K562 (cell line): Measurements from ENCODE around the gene SLC22A3. TPM values are rescaled to one million over a fixed set of nuclear protein-coding genes. Genes with fewer than 3 reads are reported as not detected.

Experiments used
- ATAC-seq: fragments of 200-7000 bp; cut with Tn5 transposase; 3 replicates; pipeline ENCODE4 v1.9.1; 2020; ENCODE audit warnings: moderate library complexity
- BruUV-seq: library from RNA; stranded (reverse); fragments of 400-500 nt; replicated peaks from 2 replicates; lab custom pipeline; 2021; lab: Mats Ljungman, UMichigan
- CTCF ChIA-PET: fragments of 300-600 bp; formaldehyde crosslinking; extraction: SDS; loops from one replicate; lab custom pipeline; 2021; ENCODE audit warnings: low intra/inter-chr PET ratio; lab: Yijun Ruan, JAX
- POLR2A ChIA-PET: fragments of 300-600, 350-650 bp; sonication (Branson Sonifier 250); formaldehyde crosslinking; extraction: SDS; loops from one replicate; lab custom pipeline; 2021; ENCODE audit warnings: antibody characterized with exemption, inconsistent platforms; lab: Yijun Ruan, JAX
- DNase-seq, 4 experiments: peaks; one replicate each; pipeline versions ENCODE4 v3.0.0 to v3.0.0-alpha.2; 2011 to 2018; ENCODE audit warnings: low spot score in 3 of 4, mixed read lengths in 3 of 4; ENCODE audit errors: extremely low read depth in 1 of 4
- FAIRE-seq: peaks from 2 replicates; lab custom pipeline; 2011; peaks lifted over from hg19 to GRCh38; lab: Jason Lieb, UNC
- H2AFZ ChIP-seq: 2 replicates; pipeline ENCODE4 v1.6.0; 2011; ENCODE audit warnings: low read depth, low read length, control low read depth, inconsistent platforms
- H3K27ac ChIP-seq: fragments of 200-600 bp; 3 replicates; pipeline ENCODE4 v1.8.0; 2011; ENCODE audit warnings: low read depth, mild to moderate bottlenecking, control low read depth, inconsistent platforms, low read length, moderate library complexity, mixed read lengths; ENCODE audit errors: extremely low read depth
- H3K27me3 ChIP-seq, 2 experiments: fragments of 300-600 bp in 1 of 2; 2 replicates in 1 of 2; 3 replicates in 1 of 2; pipeline versions ENCODE4 v1.6.0 to v1.8.0; 2011; ENCODE audit warnings: inconsistent platforms in 2 of 2, low read length in 2 of 2, mild to moderate bottlenecking in 1 of 2, mixed read lengths in 1 of 2, moderate library complexity in 1 of 2; ENCODE audit not compliant: control insufficient read depth in 2 of 2, insufficient read depth in 2 of 2
- H3K36me3 ChIP-seq: fragments of 300-600 bp; 3 replicates; pipeline ENCODE4 v1.8.0; 2011; ENCODE audit warnings: mild to moderate bottlenecking, low read length, inconsistent platforms; ENCODE audit not compliant: control insufficient read depth, insufficient read depth
- H3K4me1 ChIP-seq, 2 experiments: fragments of 200-600 bp in 1 of 2; replicated peaks in 1 of 2; 2 replicates in 1 of 2; 3 replicates in 1 of 2; pipeline versions ENCODE4 v1.5.1 to v1.8.0; 2011; ENCODE audit warnings: inconsistent platforms in 2 of 2, low read length in 2 of 2, mild to moderate bottlenecking in 1 of 2, mixed read lengths in 1 of 2, moderate library complexity in 1 of 2; ENCODE audit not compliant: control insufficient read depth in 2 of 2, insufficient read depth in 2 of 2
- H3K4me2 ChIP-seq: 2 replicates; pipeline ENCODE4 v1.6.1; 2011; ENCODE audit warnings: low read length, control low read depth, inconsistent platforms, mixed read lengths; ENCODE audit not compliant: insufficient read depth
- H3K4me3 ChIP-seq: fragments of 200-600 bp; sonication (generic), shearing (Covaris generic); 2 replicates; pipeline ENCODE4 v1.5.1; 2016; ENCODE audit warnings: control low read depth, inconsistent platforms
- H3K79me2 ChIP-seq: fragments of 200-600 bp; 3 replicates; pipeline ENCODE4 v1.8.0; 2011; ENCODE audit warnings: low read length, inconsistent platforms; ENCODE audit not compliant: control insufficient read depth, insufficient read depth
- H3K9ac ChIP-seq, 2 experiments: 2 replicates each; pipeline versions ENCODE4 v1.6.0 to v1.6.1; 2011; ENCODE audit warnings: low read depth in 2 of 2, low read length in 2 of 2, control low read depth in 1 of 2, inconsistent platforms in 1 of 2, mild to moderate bottlenecking in 1 of 2, mixed read lengths in 1 of 2; ENCODE audit not compliant: insufficient read depth in 1 of 2
- H3K9me1 ChIP-seq: one replicate; pipeline ENCODE4 v1.6.0; 2011; ENCODE audit warnings: inconsistent platforms, mild to moderate bottlenecking, low read length, moderate library complexity; ENCODE audit not compliant: control insufficient read depth, insufficient read depth
- H3K9me3 ChIP-seq: replicated peaks from 2 replicates; pipeline ENCODE4 v1.5.1; 2011; ENCODE audit warnings: low read depth, low read length, inconsistent platforms; ENCODE audit not compliant: control insufficient read depth, insufficient read depth
- H4K20me1 ChIP-seq: replicated peaks from 2 replicates; pipeline ENCODE4 v1.6.1; 2011; ENCODE audit warnings: low read length, inconsistent platforms, mixed read lengths; ENCODE audit not compliant: control insufficient read depth, insufficient read depth
- CCNT2 ChIP-seq: IDR thresholded peaks from 2 replicates; pipeline ENCODE4 v1.6.1; 2011; ENCODE audit warnings: borderline replicate concordance, low read depth, mild to moderate bottlenecking, moderate library complexity, mixed read lengths, low read length; ENCODE audit not compliant: insufficient read length; ENCODE audit errors: extremely low read depth
- CHAMP1 ChIP-seq: fragments of 450-650 bp; IDR thresholded peaks from 2 replicates; pipeline ENCODE4 v1.6.1; 2016; ENCODE audit warnings: mild to moderate bottlenecking
- CLOCK ChIP-seq: fragments of 250-450 bp; sonication (Bioruptor Pico); IDR thresholded peaks from 2 replicates; pipeline ENCODE4 v1.4.0; 2020; ENCODE audit warnings: mild to moderate bottlenecking, moderate library complexity, borderline replicate concordance
- STAT5A ChIP-seq: IDR thresholded peaks from 2 replicates; pipeline ENCODE4 v1.6.1; 2012; ENCODE audit warnings: low read length, inconsistent platforms, borderline replicate concordance
- WGBS: fragments of 100-300 bp; shearing (Covaris generic); methylation state at CpG from one replicate; pipeline ENCODE4 v1.1.6; 2016; ENCODE audit warnings: low coverage, mixed read lengths; ENCODE audit not compliant: insufficient coverage; ENCODE audit errors: missing lambda C conversion rate; 5-methylcytosine and 5-hydroxymethylcytosine counted together
- in situ Hi-C: fragments of 300-500 bp; cut with MboI; formaldehyde crosslinking; loops from 4 replicates; pipeline ENCODE4 v1.15.0; 2018; ENCODE audit warnings: inconsistent platforms, mixed read lengths
- intact Hi-C: fragments of 100-400 bp; cut with micrococcal nuclease; formaldehyde crosslinking; loops from 2 replicates; pipeline ENCODE4 v1.14.2; 2022
- polyA plus RNA-seq, 8 experiments: library from polyadenylated mRNA; depleted of rRNA in 4 of 8; stranded (reverse) in 5 of 8; unstranded in 3 of 8; fragments of >200 nt; fragmentation: Nextera tagmentation in 2 of 8; fragmentation: Illumina TruSeq in 1 of 8; extraction: Ambion mirVana in 2 of 8; extraction: Trizol in 1 of 8; gene quantifications; 2 replicates each; pipeline versions ENCODE4 v1.2.1 to v1.2.3, GENCODE V29; 2011 to 2014; ENCODE audit warnings: inconsistent platforms in 1 of 8, missing spikeins in 1 of 8
- total RNA-seq, 7 experiments: library from RNA; depleted of rRNA in 6 of 7; stranded (reverse); fragments of >200 nt in 6 of 7; fragmentation: Illumina TruSeq in 2 of 7; extraction: Trizol in 2 of 7; gene quantifications; 2 replicates each; pipeline versions ENCODE4 v1.2.1 to v1.2.3, GENCODE V29; 2011 to 2021; ENCODE audit warnings: low replicate concordance in 1 of 7

SLC22A3 gene
- total and polyA plus RNA-seq, 9 of the 15 experiments (the other 6 are each of a cell fraction or from before 2014, with no cell fraction given): not detected

DNA sequence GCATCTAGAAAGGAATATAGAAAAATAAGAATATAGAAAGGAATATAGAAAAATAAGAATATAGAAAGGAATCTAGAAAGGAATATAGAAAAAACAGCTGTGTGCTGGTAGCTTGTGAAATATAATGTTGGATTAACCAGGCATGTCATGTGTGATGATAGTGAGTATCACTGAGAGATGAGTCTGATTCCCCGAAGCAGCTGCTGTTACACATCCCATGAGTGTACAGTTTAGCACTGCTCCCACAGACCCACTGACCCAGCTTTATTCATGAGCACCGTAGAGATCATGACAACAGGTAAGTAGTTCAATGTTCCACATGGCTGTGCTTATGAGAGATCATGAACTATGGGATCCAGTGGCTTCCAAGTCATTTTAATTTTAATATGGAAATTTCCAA is 64.8 kb downstream of the SLC22A3 start (continued):
- no peak for TF ChIP-seq CHAMP1

DNA sequence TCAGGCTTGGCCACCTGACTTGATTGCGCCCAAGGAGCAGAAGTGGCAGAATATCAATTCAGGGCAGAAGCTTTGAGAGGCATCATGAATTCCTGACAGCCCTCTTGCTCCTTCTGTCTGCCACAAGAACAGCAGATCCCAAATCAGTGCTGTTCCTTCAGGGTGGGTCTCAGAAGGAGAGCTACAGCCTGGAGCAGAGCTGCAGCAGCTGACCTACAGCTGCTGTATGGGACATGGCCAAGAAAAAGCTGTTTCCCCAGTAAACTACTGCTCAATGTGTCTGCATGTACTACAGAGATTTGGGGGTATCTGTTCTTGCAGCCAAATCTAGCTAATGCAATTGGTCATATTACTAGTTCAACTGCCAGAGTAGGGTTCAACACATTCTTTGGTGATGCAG is 69.0 kb downstream of the SLC22A3 start:
- no peaks in the 10 kb centered on the region for H3K9me1 ChIP-seq
- no peak overlapping the region for H3K27ac ChIP-seq
- H3K4me3 ChIP-seq: no peak overlapping the region
- BruUV-seq: no TSS peak
- ChIA-PET POLR2A (interaction anchor here (0.6 to 1.4 kb wide), 3 partner anchors 12 to 32 kb away, joined by 3 read pairs; no protein-coding TSS in a partner anchor), CTCF (no interaction called here)
- FAIRE-seq (no peak), ATAC-seq (no peak), DNase-seq (no peak)
- H4K20me1 ChIP-seq: no peaks in the 10 kb centered on the region
- in situ Hi-C loops: no loop called here
- no peaks in the 10 kb centered on the region for H3K9me3 ChIP-seq
- no peaks in the 10 kb centered on the region for H3K4me1 ChIP-seq
- peaks cover 9 to 14% of the 10 kb centered on the region in 2 experiments; a peak in 4 of 5 replicates for H3K27me3 ChIP-seq
- intact Hi-C loops: no loop called here
- no peaks in the 10 kb centered on the region for H3K79me2 ChIP-seq
- H3K4me2 ChIP-seq: no peak overlapping the region
- 0% methylated on average over 1 of the region's 1 CpG for WGBS
- no peak overlapping the region for H3K9ac ChIP-seq
- no peaks in the 10 kb centered on the region for H3K36me3 ChIP-seq
- no peak overlapping the region for H2AFZ ChIP-seq
- no peak for TF ChIP-seq CLOCK
- TF ChIP-seq STAT5A: no peak
- TF ChIP-seq CCNT2: no peak
